MCF 10A (cell line): ENCODE measurements around the gene CPLX3. TPM values are rescaled to one million over a fixed set of nuclear protein-coding genes. Genes with fewer than 3 reads are reported as not detected.
A peak's percentile ranks its signal among the peaks of the same experiment; 100 is the strongest.

ENCODE experiments used
- BruUV-seq: library from RNA; stranded (reverse); fragments of 400-500 nt; replicated peaks from 2 replicates; lab custom pipeline; 2021; lab: Mats Ljungman, UMichigan
- CTCF ChIA-PET: fragments of 300-600 bp; sonication (Branson Sonifier 250); formaldehyde crosslinking; extraction: SDS; loops from one replicate; lab custom pipeline; 2021; ENCODE audit warnings: antibody characterized with exemption, inconsistent platforms; lab: Yijun Ruan, JAX
- POLR2A ChIA-PET: fragments of 300-600, 350-650 bp; sonication (Branson Sonifier 250); formaldehyde crosslinking; extraction: SDS; loops from one replicate; lab custom pipeline; 2020; ENCODE audit warnings: antibody characterized with exemption, inconsistent platforms; lab: Yijun Ruan, JAX
- DNase-seq: peaks from one replicate; pipeline ENCODE4 v3.0.0-alpha.2; 2018; ENCODE audit not compliant: unreplicated experiment
- H3K27ac Mint-ChIP-seq: one replicate; pipeline ENCODE4 v1.8.0; 2022; ENCODE audit warnings: mild to moderate bottlenecking, low read depth, mixed read lengths; ENCODE audit not compliant: unreplicated experiment
- H3K27me3 Mint-ChIP-seq: one replicate; pipeline ENCODE4 v1.8.0; 2022; ENCODE audit warnings: mixed read lengths; ENCODE audit not compliant: insufficient read depth, unreplicated experiment
- H3K36me3 Mint-ChIP-seq: one replicate; pipeline ENCODE4 v1.8.0; 2022; ENCODE audit warnings: mild to moderate bottlenecking, moderate library complexity, mixed read lengths; ENCODE audit not compliant: insufficient read depth, unreplicated experiment
- H3K4me1 Mint-ChIP-seq: one replicate; pipeline ENCODE4 v1.8.0; 2022; ENCODE audit warnings: mixed read lengths; ENCODE audit not compliant: insufficient read depth, unreplicated experiment
- H3K4me3 Mint-ChIP-seq: one replicate; pipeline ENCODE4 v1.8.0; 2022; ENCODE audit warnings: mild to moderate bottlenecking, moderate library complexity, mixed read lengths; ENCODE audit not compliant: unreplicated experiment
- H3K9me3 Mint-ChIP-seq: one replicate; pipeline ENCODE4 v1.8.0; 2022; ENCODE audit warnings: mixed read lengths; ENCODE audit not compliant: unreplicated experiment
- CTCF ChIP-seq: fragments of 200-600 bp; IDR thresholded peaks from one replicate; pipeline ENCODE4 v1.8.0; 2022; ENCODE audit warnings: antibody characterized with exemption, mild to moderate bottlenecking; ENCODE audit not compliant: unreplicated experiment
- intact Hi-C: fragments of 100-400 bp; cut with micrococcal nuclease; formaldehyde crosslinking; loops from 2 replicates; pipeline ENCODE4 v1.14.1; 2022
- total RNA-seq: library from RNA; stranded (reverse); gene quantifications from 2 replicates; pipeline ENCODE4 v1.2.3, GENCODE V29; 2022

CPLX3 gene
- total RNA-seq, 1 experiment from 2014 or later: not detected

- Mint-ChIP-seq H3K4me3 (no peak overlapping the region), H3K9me3 (no peaks in the 10 kb centered on the region), H3K27ac (no peak overlapping the region), H3K36me3 (peaks cover 23% of the 10 kb centered on the region), H3K4me1 (peaks cover 6% of the 10 kb centered on the region), H3K27me3 (no peaks in the 10 kb centered on the region)
- BruUV-seq: no TSS peak
- DNase-seq: no peak
- intact Hi-C loops: no loop called here
- no peak for TF ChIP-seq CTCF
- ChIA-PET POLR2A (no interaction called here), CTCF (interaction anchor here (0.6 kb wide), 1 partner anchor 68 kb away, joined by 3 read pairs; no protein-coding TSS in a partner anchor)
Measured at GRCh38 chr15:74839526-74840395, 13.3 kb downstream of the CPLX3 start.

GRCh38 chr15:74840851-74841775, 14.7 kb downstream of the CPLX3 start:
- Mint-ChIP-seq H3K27ac (no peak overlapping the region), H3K4me3 (no peak overlapping the region), H3K27me3 (no peaks in the 10 kb centered on the region), H3K36me3 (peaks cover 18% of the 10 kb centered on the region), H3K9me3 (no peaks in the 10 kb centered on the region), H3K4me1 (no peaks in the 10 kb centered on the region)
- intact Hi-C loops: no loop called here
- BruUV-seq: no TSS peak
- TF ChIP-seq CTCF: no peak
- ChIA-PET CTCF (interaction anchor here (0.6 to 2.2 kb wide), 3 partner anchors 60 to 110 kb away, joined by 3 to 12 read pairs (median 10); no protein-coding TSS in a partner anchor), POLR2A (interaction anchor here (0.6 kb wide), 1 partner anchor 105 kb away, joined by 3 read pairs; no protein-coding TSS in a partner anchor)
- no peak for DNase-seq

- Mint-ChIP-seq H3K27me3 (no peaks in the 10 kb centered on the region), H3K36me3 (peaks cover 21% of the 10 kb centered on the region), H3K9me3 (no peaks in the 10 kb centered on the region), H3K4me1 (no peaks in the 10 kb centered on the region), H3K4me3 (peak overlapping the region; percentile 83), H3K27ac (no peak overlapping the region)
- ChIA-PET CTCF (interaction anchor here (0.6 to 2.2 kb wide), 9 partner anchors 36 to 112 kb away, joined by 3 to 12 read pairs (median 3); no protein-coding TSS in a partner anchor), POLR2A (interaction anchor here (0.8 to 2.6 kb wide), 6 partner anchors 22 to 61 kb away, joined by 3 to 18 read pairs (median 4); no protein-coding TSS in a partner anchor)
- intact Hi-C loops: loop anchor here (1.0 to 2.0 kb wide), 3 partner anchors 25 to 59 kb away; partner anchors contain the start of gene SCAMP2
- no TSS peak for BruUV-seq
- TF ChIP-seq CTCF: no peak
- no peak for DNase-seq
Measured at GRCh38 chr15:74841891-74842373, 15.5 kb downstream of the CPLX3 start.
